Ammon's horn (tissue), 1 donor: Measurements from ENCODE around the gene LILRB2.
"Not testable (repeated sequence)": the region's sequence is repeated elsewhere in the genome, so short reads cannot be mapped to it uniquely, and the experiment has no call there.

Source experiments
- DNase-seq: peaks from one replicate; pipeline ENCODE4 v3.0.0-alpha.2; 2016; ENCODE audit warnings: low spot score

Gene LILRB2

DNA sequence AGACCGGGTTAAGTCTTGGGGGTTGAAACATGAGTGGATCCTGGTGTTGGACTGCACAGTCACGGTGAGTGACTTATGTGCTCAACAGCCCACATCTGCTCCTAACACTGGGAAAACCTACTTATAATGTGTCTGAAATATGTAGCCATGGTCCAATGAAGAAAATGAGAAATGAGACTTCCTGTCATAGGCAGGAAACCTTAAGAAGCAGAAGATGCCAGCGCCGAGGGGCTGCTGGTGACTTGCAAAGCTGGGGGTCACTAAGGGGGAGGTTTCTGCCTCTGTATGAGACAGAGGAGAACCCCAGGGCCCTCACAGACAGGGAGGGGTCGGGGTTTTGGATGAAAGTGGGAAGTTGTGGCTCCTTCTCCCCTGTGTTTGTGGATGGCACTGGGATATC, 8.7 kb downstream of the LILRB2 start:
- not testable (repeated sequence) for DNase-seq

DNA sequence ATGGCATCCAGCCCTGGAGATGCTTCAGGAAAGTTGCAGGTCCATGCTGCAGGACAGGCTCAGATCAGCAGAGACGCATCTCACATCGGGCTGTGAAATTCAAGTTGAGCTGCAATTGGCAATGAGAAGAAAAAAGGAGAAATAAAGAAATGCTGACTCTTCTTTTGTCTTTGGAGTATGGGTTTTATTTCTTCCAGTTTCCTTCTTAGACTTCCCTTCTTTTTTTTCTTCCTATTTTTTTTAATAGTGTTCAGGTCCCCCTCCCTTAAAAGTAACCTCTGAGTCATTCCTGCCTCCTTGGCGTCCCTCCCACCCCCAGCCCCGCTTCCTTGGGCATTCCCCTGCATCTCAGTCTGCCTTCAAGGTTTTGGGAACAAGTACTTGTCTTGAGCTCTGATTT, 9.3 kb downstream of the LILRB2 start:
- not testable (repeated sequence) for DNase-seq

GRCh38 chr19:54271106-54271505, 9.8 kb downstream of the LILRB2 start:
- peak; percentile 45 for DNase-seq

GRCh38 chr19:54268936-54269335, 12.0 kb downstream of the LILRB2 start:
- no peak for DNase-seq

DNA sequence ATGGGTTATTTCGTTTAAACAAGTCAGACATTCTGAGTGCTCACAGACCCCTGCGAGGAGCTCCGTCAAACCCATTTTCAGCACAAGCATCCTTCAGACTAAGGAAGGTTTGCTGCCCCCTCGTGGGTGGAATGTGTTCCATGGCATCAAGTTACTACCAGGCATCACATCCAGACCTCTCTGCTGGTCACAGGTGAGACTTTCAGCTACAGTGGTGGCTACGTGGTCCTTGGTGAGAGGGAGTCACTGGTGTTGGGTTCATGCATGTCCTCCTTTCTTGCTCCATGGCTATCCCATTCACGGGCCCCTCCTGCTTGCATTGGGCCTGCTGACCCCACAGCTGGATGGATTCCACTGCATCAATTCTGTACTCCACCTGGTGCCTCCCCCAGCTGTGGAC, 14.8 kb downstream of the LILRB2 start:
- peak; percentile 77 for DNase-seq

DNA sequence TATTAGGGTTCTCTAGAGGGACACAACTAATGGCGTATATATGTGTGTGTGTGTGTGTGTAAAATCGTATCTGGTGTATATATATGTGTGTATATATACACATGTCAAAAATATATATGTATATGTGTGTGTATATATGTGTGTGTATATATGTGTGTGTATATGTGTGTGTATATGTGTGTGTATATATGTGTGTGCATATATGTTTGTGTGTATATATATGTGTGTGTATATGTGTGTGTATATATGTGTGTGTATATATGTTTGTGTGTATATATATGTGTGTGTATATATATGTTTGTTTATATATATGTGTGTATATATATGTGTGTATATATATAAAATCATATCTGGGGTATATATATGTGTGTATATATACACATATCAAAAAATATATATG, 18.4 kb downstream of the LILRB2 start:
- DNase-seq, result no peak

GRCh38 chr19:54262066-54262465, 18.8 kb downstream of the LILRB2 start:
- DNase-seq, result no peak

GRCh38 chr19:54257116-54257480, 23.8 kb downstream of the LILRB2 start, which contains the start of gene LILRB5:
LILRB5 (minus strand) TSS chr19:54257273; CDS start chr19:54257193, 80 bp downstream.
- DNase-seq, result no peak

GRCh38 chr19:54256250-54257115, 24.4 kb downstream of the LILRB2 start:
- DNase-seq, result no peak

- DNase-seq, result no peak
Measured at GRCh38 chr19:54255105-54255775, 25.7 kb downstream of the LILRB2 start.

DNA sequence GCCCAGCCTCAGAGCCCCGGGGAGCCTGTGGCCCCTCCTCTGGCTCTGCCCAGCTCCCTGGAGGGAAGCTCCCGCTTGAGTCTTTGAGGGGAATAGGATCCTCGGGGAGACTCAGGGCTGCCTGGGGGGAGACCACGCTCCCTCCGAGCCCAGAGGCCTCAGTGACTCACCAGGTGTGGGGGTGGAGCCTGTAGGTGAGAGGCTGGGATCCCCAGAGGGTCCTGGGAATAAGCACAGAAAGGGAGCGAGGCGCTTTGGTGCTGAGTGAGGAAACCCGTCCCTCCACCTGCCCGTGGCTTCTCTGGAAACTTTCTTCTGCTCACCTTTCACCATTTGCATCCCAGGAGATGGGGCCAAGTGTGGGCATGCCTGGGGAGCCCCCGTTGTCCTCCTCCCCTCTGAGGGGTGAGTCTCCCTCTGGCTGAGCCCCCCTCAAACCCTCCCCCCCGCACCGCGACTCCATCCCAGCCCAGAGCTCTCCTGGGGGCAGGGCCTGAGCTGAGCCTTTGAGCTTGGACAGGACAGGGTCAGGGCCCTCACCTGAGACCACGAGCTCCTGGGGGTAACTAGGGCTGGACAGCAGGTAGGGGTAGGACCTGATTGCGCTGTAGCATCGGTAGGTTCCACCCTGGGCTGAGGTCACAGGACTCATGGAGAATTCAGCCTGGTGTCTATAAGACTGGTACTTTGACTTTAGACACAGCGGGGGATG, 26.6 kb downstream of the LILRB2 start:
- no peak for DNase-seq

DNA sequence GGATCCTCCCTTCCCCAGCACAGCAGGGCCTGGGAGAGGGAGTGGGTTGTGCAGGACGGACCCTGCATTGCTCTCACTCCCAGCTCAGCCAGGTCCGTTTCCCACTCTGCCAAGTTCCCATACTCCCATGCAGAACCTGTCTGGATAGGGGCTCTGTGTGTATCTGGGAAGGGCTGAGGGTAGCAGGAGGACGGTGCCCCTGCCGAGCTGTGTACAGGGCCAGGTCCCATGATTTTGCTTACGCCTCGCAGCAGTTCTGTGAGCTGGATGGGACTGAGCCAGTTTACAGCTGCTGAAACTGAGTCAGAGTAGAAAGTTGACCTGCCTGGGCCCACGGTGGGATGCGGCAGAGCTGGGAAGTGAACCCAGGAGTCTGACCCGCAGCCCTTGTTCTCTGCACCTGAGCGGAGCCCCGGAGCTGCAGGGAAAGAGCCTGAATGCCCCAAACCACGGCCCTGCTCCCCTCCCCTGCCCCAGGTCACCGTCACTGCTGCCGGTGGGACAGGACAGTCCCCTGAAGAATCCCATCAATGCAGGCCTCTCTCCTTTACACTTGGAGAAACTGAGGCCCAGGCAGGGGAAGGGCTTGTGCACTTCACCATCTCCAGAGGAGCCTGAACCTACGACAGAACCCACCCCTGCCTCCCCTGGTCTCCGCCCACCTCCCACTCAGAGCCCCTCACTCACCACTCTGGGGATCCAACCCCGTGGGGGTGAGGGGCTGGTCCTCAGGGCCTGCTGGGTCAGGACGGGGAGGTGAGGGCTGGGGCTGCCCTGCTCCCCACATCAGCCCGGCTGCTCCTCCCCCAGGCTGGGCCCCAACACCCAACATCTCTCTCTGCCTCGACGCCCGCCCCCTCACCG, 27.3 kb downstream of the LILRB2 start:
- DNase-seq, result no peak

DNA sequence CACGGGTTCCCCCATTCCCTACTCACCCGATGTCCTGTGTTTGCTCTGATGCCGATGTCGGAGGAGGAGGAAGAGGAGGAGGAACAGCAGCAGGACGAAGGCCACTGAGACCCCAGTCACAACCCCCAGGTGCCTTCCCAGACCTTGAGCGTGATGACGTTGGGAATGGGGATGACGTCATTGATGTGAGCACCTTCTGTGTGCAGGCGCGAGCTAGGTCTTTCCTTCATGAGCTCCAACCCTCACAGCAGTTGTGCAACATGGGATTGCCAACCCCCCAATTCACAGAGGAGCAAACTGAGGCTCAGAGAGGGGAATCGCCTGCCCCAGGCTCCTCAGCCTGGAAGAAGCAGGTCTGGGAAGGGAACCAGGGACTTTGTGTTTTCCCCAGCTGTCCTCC, 28.1 kb downstream of the LILRB2 start:
- DNase-seq, result no peak

DNA sequence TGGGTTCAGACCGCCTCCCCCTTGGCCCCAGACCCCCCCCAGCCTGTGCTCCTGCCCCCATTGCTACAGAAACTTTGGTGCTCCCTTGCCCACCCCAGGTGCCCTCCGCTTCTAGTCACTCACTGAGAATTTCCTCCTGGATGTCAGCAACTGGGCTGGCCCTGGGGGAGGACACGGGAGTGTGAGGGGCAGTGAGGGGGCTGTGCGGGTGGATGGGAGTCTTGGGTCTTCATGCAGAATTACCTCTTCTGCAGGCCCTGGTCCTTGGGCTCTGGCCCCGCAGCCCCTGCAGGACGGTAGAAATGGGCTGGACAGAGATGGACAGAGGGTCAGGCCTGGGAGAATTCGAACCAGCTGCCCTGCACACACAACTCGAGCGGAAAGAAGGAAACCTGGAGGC, 28.7 kb downstream of the LILRB2 start:
- DNase-seq, result no peak

- peak; percentile 70 for DNase-seq
Measured at GRCh38 chr19:54248016-54248601, 32.8 kb downstream of the LILRB2 start.

GRCh38 chr19:54247106-54247930, 33.6 kb downstream of the LILRB2 start:
- DNase-seq, result no peak

DNA sequence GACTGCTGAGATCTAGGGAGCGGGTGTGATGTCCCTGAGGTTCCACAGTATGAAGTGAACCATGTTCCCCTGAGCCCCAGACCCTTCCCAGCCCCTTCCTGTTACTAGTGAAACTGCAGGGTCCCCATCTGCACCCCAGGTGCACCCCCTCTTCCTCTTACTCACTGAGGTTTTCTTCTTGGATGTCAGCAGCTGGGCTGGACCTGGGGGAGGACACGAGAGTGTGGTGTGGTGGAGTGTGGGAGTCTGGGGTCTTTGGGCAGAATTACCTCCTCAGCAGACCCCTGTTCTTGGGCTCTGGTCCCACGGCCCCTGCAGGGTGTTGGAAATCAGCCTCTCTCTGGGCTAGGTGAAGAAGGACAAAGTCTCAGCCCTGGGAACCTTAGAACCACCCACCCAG, 35.0 kb downstream of the LILRB2 start:
- no peak for DNase-seq

GRCh38 chr19:54243809-54244208, 37.1 kb downstream of the LILRB2 start:
- not testable (repeated sequence) for DNase-seq

GRCh38 chr19:54242646-54243045, 38.3 kb downstream of the LILRB2 start, which contains the start of gene LILRA6:
LILRA6 (minus strand) TSS chr19:54242790.
- not testable (repeated sequence) for DNase-seq

DNA sequence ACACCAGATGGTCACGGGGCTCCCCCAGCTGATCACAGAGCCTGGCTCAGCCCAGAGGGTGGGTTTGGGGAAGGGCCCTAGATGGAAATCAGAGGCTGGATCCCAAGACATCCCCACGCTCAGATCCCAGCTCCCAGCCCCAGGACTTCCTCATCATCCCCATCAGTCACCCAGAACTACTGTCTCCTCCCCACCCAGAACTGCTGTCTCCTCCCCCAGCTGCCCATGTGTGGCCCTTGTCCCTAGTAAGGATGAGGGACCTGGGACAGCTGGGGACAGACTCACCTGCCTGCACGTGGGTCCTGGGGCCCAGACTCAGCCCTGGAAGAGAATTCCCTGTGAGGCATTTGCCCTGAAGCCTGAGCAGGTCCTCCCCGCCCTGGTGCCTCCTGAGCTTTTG, 38.7 kb downstream of the LILRB2 start:
- DNase-seq, result not testable (repeated sequence)
